Liver (tissue), 3 donors: ENCODE measurements around the gene GNA15.

Experiments
- EGR1 ChIP-seq, 2 donors: IDR thresholded peaks; 2 replicates each; pipeline ENCODE4 v1.6.1; 2016 to 2018; ENCODE audit warnings: antibody characterized with exemption in 2 of 2, low read depth in 2 of 2
- HNF4A ChIP-seq, 2 donors: conservative IDR thresholded peaks; 2 replicates each; pipeline ENCODE4 v1.6.1; 2016; ENCODE audit warnings: antibody characterized with exemption in 2 of 2, mild to moderate bottlenecking in 2 of 2
- HNF4G ChIP-seq: IDR thresholded peaks from 2 replicates; pipeline ENCODE4 v1.6.1; 2016; ENCODE audit warnings: antibody characterized with exemption
- RXRA ChIP-seq, 2 donors: IDR thresholded peaks; 2 replicates each; pipeline ENCODE4 v1.6.1; 2017 to 2018; ENCODE audit warnings: antibody characterized with exemption in 2 of 2, mild to moderate bottlenecking in 1 of 2
- TAF1 ChIP-seq: conservative IDR thresholded peaks from 2 replicates; pipeline ENCODE4 v1.6.1; 2016; ENCODE audit warnings: antibody characterized with exemption, mild to moderate bottlenecking
- TF ChIP-seq, protein P1 (sequence below): fragments of 150-350 bp; IDR thresholded peaks from 2 replicates; pipeline ENCODE4 v1.5.1; 2017; ENCODE audit warnings: improper control_type of control experiment, low read depth, low read length; ENCODE audit not compliant: missing input control
- donor health status: healthy.
- donor health status: healthy.

DNA sequence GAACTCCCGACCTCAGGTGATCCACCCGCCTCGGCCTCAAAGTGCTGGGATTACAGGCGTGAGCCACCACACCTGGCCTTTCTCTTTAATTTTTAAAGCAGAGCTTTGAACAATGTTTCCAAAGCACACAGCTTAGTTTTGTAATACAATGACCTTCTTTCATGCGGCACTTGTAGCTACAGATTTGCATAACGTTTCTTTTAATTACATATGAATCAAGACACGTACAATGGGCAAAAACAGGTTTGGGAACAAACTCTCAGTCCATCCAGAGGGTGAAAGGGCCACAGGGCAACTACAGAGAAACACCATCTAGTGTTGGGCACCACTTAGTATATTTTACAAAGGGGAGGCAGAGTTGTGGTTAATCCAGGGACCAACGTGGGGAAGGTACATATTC lies 23.7 kb downstream of the GNA15 start:
- TF ChIP-seq, protein P1, sequence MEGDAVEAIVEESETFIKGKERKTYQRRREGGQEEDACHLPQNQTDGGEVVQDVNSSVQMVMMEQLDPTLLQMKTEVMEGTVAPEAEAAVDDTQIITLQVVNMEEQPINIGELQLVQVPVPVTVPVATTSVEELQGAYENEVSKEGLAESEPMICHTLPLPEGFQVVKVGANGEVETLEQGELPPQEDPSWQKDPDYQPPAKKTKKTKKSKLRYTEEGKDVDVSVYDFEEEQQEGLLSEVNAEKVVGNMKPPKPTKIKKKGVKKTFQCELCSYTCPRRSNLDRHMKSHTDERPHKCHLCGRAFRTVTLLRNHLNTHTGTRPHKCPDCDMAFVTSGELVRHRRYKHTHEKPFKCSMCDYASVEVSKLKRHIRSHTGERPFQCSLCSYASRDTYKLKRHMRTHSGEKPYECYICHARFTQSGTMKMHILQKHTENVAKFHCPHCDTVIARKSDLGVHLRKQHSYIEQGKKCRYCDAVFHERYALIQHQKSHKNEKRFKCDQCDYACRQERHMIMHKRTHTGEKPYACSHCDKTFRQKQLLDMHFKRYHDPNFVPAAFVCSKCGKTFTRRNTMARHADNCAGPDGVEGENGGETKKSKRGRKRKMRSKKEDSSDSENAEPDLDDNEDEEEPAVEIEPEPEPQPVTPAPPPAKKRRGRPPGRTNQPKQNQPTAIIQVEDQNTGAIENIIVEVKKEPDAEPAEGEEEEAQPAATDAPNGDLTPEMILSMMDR: no peak
- TF ChIP-seq HNF4A (conservative IDR thresholded peaks at IDR 0.05) (no peak), EGR1 (IDR thresholded peaks at IDR 0.05; ENCODE audit: low read depth in 2 of 2) (no peak), HNF4G (no peak), TAF1 (no peak), RXRA (IDR thresholded peaks at IDR 0.05) (no peak)
